ENCODE data around the gene ZNF710.

Gene ZNF710

DNA sequence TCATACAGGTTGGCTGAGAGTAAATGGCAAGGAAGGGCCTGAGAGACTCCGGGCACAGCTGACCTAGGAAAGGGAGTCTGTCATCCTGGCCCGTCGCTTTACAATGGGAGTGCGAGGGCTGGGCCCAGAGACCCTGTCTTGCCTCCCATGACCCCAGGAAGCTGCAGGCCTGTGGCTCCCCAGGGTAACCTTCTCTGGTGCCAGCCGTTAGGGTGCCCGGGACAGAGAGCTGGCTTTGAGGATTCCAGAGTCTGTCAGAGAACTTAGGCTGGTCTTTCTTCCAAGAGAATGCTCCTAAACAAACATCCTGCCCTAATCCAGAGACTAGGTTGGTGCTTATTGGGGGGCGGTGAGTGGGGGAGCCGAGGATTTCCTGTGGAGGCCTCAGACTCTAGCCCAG lies 18.5 kb downstream of the ZNF710 start:
- DNase-seq = no peak

DNA sequence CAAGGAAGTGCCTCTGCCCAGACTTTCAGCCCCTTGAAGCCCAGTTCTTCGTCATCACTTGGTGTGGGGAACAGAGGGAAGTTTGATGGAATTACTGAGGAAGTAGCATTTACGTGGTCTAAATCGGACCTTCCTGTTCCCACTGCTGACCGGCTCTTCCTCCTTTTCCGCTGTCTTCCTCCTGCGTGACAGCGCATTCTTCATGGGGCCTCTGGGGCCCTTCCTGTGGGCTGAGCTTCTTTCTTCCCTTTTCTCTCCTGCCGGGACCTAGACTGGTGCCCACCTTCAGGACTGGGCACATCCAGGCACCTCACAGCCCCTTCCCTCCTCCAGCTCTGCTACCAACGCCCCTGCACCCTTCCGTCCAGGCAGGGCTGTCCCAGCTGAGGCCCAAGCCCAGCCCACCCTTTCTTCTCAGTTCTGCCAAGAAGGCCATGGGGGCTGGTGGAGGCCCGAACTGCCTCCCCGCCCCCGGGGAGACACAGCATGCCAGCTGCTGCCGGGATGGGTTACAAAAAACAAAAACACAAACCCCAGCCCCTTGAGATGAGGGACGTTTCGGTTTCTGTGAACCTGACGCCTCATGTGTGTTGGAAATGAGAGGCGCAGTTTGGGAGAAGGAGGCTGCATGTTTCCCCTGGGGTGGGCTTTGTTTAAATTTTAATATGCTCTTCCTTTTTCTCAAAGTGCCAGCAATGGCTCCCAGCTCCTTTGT lies 19.1 kb downstream of the ZNF710 start:
- DNase-seq = no peak

DNA sequence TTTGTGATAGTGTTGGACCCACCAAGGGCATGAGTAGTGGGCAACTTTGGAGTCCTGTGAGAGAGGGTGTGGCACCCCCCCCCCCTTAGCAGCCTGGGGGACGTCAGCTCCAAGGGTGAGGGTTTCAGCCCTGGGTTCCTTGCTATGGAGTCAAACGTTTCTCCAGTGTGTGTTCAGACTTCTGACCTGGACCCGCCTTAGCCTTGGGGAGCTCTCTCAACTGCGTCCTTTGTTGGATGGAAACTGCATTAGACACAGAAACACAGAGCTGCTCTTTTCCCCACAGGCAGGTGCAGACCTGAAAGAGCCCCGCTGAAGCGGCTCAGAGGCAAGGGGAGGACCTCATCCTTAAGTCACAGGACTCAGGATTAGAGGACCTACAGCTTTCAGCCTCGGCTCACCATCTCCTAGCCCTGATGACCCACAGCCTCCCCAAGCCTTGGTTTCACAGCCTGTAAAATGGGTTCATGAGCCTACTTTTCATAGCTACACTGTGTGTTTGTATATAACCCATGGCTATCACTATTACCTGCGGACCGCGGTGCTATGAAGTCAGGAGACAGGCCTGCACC lies 19.9 kb downstream of the ZNF710 start:
- no peak for DNase-seq

DNA sequence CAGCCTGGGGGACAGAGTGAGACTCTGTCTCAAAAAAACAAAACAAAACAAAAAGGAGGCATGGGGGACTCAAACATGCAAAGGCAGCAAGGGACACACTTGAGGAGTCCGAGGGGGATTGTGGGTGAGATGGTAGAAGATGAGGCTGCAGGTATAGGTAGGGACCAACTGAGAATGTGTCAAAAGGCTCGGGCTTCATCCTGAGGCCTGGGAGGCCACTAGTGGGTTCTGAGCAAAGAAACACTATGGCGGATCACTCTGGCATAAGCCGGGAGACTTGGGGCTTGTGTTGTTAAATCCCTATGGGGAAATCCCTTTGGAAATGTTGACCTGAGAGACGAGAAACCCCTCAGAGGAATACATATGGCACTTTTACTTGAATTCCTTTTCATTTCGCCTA lies 21.2 kb downstream of the ZNF710 start:
- DNase-seq = no peak

DNA sequence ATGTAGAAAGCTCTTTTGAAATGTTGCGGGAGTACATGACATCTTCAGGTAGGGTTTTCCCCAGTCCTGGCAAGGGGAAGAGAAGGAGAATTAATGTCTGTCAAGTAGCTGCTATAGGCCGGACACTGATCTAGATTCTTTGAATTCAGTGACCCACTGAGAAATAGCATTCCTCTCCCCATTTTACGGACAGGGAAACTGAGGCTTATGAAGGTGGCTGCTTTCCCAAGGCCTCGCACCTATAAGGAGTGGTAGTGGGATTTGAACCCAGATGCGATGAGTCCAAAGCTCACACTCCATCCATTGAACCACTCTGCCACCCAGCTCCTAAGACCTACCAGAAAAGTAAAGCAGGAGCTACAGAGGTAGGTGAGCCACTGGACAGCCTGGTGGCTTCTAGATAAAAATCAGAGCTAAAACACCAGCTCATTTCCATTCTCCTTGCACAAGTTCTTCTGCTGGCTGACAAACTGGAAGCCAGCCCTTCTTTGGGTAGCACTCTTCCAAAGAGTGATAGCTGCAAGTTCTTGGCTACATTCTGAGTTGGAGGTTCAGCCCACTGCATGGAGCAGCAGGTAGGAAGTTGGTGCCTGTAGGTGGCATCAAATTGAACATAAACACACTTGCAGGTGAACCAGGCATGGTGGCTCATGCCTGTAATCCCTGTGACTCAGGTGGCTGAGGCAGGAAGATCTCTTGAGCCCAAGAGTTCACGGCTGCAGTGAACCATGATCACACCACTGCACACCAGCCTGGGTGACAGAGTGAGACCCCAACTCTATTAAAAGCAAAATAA lies 22.0 kb downstream of the ZNF710 start:
- DNase-seq = no peak

DNA sequence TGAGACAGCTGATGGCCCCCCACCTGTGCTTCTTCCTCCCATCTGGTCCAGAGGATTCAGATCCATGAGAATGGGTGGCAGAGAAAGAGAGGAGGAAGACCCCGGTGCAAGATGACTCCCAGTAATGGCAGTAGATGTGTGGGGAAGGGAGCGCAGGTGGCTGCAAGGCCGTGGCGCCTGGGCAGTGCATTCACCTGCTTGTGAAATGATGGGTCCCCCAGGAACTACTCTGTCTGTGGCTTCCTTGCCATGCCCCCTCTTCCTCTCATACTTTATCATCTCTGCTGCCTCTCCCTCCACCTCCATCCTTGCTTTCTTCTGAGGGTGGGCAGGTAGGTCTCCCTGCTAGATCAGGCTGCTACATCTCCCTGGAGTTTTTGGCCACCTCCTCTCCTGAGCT lies 23.3 kb downstream of the ZNF710 start:
- no peak for DNase-seq

DNA sequence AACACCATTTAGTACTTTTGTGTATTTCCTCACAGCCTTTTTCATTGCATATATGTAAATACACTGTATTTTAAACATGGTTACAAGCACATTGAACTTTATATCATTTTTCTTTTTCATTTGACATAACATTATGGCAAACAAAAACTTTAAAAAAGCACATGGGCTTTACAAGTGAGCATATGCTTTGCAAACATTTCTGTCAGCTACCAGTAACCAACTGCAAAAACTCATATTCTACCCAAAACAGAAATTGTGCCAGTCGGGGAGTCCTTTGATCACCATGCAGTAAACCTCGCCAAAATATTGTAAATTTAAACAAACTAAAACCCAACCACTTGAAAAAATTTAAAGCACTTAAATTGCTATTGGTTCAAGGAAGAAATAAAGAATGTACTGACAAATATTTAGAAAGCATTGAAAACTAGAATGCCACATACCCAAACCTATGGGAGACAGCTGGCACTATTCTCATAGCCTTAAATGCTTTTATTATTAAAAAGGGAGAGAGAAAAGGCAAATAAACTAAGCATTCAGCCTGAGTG lies 24.4 kb downstream of the ZNF710 start:
- DNase-seq = no peak

DNA sequence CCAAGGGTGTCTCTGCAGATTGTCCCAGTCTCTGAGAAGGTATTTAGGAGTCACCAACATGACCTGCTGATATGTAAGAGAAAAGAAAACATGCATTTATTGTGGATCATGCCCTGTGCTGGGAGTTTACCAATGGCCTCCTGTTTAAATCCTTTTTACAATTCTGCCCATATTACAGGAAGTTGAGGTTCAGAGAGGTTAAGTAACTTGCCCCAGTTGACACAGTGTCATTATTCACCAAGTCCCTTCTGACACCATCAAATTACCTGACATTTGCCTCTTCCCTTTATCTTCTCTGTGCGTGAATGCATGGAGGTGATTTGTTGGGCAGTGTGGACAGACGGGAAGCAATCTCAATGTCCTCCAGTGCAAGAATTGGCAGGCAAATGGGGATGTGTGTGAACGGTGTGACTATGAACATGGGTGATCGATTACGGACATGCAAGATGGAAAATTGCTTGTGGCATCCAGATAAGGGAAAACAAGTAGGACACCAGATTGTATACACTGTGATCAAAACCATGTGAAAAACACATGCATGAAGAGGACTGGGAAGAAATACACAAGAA lies 27.3 kb downstream of the ZNF710 start:
- DNase-seq = no peak

DNA sequence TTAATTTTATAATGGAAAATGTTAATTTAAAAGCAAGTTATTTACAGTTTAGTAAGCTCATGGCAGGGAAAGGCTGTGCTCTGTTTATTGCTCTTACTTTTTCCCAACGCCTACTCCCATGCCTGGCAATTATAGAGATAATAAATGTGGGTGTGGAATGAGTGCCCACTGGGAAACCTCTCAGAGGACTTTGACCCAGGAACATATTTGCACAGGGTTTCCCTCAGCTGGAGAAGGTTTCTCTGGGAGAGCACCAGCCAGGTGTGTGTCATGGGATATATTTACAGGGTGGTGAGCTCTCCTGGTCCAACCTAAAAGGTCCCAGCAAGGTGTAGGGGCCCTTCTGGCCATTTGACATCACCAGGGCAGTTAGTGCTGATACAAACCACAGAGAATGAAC lies 27.9 kb downstream of the ZNF710 start:
- no peak for DNase-seq

DNA sequence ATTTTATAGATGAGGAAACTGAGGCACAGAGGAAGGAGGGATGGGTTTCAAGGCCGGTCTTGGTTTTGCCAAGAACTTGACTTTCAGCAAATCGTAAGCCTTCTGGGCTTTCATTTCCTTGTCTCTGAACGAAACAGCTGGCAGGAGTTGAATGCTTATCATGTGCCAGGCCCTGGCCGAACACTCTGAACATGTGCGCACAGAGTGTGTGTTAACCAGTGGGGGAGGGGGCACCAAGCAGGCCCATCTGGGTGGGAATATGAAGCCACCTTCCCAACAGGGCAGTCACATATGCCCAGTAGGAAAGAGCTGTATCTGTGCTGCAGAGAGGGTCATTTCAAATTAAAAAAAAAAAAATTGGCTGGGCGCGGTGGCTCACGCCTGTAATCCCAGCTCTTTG lies 29.3 kb downstream of the ZNF710 start:
- DNase-seq = no peak

DNA sequence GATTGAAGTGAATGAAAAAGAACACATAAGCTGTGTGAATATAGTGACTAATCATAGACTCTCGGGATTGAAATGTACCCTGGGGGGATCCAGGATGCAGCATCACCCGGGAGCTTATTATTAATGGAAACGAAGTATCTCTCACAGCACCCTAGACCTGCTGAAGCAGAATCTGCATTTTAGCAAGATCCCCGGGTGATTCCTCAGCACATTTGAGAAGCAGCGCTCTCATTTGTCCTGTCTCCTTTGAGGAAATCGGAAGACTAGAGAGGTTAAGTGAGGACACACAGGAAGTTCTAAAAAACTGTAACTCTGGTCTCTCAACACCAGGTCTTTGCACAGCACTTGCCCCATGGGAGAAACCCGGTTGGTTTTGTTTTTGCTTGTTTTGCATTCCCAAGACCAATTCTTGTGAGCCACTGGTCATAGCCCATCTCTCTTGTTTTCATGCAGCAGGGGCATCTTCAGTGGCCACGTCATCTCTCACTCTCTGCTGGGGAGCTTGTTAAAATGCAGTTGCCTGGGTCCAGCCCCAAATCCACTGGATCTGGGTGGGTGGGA lies 30.2 kb downstream of the ZNF710 start:
- no peak for DNase-seq

DNA sequence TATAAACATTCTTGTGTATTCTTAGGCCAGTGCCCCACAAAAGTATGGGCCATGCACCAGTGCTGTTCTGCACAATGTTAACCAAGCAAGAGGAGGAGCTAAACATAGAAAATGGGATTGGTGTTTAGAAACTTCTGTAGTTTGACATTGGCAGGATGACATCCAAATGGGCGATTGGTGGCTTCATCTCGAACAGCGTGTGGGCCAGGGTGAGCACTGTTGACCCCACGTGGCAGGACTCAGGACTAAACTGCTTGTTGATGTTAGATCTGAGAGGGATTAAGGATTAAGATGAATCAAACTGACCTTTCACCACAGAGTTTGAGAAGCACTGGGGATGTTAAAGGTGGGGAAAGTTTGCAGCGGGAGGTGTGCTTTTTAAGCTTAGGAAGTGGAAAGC lies 31.9 kb downstream of the ZNF710 start:
- DNase-seq = no peak

DNA sequence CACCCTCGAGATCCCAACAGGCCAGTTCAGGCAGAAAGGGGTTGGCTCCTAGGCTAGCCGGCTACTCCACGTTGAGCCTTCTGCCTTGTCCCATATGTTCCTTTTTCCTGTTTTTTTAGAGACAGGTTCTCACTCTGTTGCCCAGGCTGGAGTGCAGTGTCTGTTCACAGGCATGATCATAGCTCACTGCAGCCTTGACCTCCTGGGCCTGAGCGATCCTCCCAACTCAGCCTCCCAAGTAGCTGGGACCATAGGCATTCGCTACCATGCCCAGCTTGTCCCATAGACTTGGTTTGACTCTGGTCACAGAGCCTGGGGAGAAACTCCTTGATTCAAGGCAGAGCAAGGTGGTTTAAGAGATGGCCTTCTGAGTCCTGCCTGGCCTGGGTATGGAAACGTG lies 32.3 kb downstream of the ZNF710 start:
- DNase-seq = no peak

DNA sequence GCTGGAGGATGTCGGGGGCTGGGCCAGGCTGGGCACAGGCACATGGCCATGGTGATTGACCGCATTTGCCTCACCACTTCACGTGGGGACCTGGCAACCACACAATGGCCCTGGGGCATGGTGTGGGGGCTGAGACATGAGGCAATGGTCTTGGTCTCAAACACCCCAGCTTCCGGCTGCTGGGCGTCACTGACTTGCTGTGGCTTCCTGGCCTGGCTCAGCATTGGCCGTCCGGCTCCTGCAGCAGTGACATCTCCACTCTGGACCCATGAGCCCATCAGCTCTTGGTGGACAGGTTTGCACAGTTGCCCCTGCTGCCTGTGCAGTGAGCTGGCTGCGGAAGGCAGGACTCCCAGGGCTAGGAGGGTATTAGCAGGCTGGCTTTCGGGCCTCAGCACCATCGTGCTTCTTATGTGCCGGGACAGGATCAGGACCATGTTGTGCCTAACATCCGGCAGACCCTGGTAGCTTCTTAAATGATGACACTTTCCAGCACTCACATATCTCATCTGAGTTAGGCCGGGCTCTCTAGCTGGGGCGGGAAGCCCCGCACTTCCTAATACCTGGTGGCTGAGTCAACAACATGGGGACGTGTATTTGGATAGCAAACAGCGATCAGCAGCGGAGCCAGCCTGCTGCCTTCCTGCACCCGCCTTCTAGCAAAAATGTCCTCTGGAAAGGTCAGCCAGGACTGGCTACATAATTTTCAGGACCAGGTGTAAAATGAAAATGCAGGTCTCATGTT lies 34.1 kb downstream of the ZNF710 start:
- peak; percentile 28 for DNase-seq

DNA sequence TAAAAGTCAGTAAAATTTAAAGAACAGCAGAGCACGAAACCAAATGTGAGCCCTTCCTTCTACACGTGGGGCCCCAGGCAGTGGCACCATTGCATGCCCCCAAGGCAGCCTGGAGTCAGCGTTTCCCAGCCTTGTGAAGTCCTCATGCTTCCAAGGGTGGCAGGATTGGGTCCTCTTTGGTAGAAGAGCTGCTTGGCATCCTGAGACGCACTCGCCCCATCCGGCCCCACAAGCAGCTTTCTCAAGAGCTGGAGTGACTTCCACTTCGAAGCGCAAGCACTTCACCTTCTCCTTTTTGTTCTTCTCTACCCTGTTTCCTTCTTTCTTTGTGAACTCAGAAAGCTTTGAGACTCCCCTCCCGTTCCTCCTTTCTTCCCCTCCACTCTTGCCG lies 34.7 kb downstream of the ZNF710 start:
- no peak for DNase-seq

DNA sequence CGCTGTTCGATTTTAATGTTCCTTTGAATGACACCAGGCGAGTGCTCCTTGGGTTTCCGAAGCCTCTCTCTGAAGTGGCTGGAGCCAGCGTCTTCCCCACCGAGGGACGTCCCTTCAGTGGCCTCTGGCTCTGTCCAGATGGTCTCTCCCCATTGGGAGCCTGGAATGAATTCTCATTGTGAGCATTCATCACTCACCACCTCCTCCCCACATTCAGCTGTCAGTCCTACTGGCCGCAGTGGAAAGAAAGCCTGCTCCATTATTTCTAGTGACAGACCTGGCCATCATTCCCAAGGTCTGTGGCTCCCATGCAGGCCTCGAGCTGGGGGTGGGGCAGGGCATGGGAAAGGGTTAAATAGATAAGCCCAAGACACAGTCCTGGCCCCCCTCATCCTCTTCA lies 35.2 kb downstream of the ZNF710 start:
- DNase-seq = no peak

DNA sequence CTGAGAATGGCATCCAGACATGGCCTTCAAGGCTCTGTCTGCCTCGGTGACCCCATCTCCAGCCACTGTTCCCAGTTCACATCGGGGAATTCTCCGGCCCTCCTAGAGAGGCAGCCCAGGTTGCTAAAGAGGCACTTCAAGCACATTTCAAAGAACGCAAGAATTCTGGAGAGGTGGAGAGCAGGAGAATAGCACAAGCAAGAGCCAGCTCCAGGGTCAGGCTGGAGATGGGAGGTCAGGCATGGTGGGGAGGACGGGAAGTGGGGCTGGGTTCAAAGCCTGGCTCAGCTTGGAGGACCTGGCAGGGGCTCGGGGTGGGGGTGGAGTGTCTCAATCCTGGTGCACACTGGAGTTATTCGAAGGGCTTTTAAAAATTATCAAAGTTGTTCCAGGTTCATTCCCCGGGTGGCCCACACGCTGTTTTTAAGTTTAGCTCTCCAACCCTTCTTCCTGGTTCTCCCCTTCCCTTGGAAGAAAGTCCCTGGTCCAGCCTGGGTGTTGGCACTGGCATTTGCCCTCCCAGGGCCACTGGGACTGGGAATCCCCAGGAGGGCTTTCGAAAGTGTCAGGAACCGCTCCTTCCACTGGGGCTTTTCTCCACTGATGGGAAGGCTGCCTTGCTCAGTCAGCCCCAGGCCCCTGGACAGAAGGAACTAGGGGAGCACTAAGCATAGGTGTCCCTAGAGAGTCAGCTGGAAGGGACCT lies 35.8 kb downstream of the ZNF710 start:
- DNase-seq = no peak

DNA sequence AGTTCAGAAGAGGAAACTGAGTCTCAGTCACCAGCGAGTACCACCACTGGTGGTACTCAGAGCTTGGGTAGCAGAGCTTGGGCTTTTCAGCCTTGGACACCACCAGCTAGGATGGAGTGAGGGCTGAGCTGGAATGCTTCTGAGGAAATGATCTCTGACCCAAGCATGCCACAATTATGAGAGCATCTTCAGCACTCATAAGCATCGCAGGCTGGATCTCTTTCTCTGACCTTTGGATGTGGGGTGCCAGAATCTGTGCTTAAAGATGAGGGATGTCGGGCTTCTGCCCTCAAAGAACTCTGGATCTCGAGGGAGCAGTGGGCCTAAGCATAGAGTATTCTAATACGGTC lies 36.4 kb downstream of the ZNF710 start:
- no peak for DNase-seq

DNA sequence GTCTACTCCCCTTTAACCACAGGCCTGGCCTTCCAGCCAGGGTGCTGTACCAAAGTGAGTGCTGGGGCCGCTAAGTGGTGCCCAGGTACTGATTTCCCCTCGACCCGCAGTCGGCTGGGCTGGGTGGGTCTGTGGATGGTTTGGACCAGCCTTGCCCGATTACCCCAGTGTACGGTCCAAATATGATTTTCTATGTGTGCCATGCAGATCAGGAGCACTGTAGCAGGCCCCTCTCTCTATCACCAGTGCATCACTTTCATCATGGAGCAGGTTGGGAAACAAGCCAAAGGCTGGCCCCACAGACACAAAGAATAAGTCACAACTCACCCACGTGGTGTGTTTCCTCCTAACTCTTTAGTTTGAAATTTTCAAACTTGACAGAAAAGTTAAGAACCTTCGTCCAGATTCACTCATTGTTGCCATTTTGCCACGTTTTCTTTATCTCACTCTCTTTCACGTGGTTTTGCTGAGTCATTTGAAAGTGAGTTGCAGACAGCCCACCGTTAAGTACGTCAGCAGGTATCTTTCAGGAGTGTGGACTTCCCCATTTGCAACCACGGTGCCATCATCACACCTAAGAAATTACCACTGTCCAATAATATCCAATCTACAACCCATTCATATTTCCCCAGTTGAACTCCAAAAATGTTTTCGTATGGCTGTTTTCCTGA lies 37.0 kb downstream of the ZNF710 start:
- no peak for DNase-seq

DNA sequence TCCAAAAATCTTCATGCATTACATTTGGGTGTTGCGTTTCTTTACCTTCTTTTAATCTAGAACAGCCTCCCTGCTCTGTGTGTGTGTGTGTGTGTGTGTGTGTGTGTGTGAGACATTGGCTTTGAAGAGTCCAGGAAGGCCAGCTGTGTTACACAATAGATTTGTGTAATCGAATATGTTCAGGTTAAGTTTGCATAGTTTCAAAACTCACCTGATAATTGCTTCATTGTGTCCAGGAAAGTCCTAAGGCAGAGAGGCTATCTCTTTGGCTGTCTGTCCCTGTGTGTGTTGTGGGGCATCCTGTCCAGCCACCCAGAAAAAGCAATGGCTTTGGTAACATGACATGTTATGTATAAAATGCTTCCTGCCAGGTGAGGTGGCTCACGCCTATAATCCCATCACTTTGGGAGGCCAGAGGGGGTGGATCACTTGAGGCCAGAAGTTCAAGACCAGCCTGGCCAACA lies 37.5 kb downstream of the ZNF710 start:
- DNase-seq = no peak

DNA sequence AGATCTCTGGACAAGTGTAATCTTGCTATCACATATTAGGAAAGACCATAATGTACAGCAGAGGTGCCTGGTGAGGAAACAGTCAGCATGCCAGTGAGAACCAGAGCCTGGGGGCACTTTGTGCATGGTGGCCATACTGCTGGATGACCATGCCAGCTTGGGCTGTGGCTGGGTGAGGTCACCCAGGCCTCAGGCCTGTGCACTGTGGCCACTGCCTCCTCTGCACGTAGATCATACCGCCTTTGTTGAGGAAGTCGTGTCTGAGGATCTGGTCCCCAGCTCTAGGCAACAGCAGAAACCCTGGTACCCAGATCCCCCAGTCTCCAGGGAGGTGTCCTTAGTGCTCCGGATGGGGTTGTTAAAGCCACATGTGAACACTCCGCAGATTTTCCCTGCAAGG lies 38.9 kb downstream of the ZNF710 start:
- DNase-seq = no peak
